NT2/D1 (cell line): ENCODE measurements around the gene AFF1.

ENCODE experiments used
- SUZ12 ChIP-seq: IDR thresholded peaks from 2 replicates; pipeline ENCODE4 v1.6.1; 2011; ENCODE audit not compliant: insufficient read length, insufficient read depth; ENCODE audit errors: extremely low read depth
- YY1 ChIP-seq: IDR thresholded peaks from 2 replicates; pipeline ENCODE4 v1.6.1; 2011; ENCODE audit not compliant: insufficient read length, insufficient read depth
- ZNF274 ChIP-seq: IDR thresholded peaks from 2 replicates; pipeline ENCODE4 v1.6.1; 2011; ENCODE audit warnings: mild to moderate bottlenecking, low read depth, low read length

DNA sequence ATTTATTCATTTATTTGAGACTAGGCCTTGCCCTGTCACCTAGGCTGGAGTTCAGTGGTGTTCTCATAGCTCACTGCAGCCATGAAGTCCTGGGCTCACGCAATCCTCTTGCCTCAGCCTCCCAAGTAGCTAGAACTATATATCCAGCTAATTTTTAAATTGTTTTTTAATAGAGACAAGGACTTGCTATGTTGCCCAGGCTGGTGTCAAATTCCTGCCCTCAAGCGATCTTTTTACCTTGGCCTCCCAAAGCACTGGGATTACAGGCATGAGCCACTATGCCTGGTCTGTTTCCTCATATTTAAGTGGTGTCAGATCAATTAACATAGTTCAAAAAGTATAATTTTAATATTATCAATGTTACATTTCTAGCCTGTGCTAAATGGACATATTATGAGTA, 68.5 kb downstream of the AFF1 start:
- TF ChIP-seq SUZ12 (no peak), ZNF274 (no peak), YY1 (no peak)
